Stimulated activated effector memory CD8-positive, alpha-beta T cell treated with anti-CD3 and anti-CD28 coated beads, Interleukin-12 subunit alpha, Interleukin-12 subunit beta, amount 100 ng/mL, for 72 hours (primary cell): ENCODE results near the gene HTR3B.

Source experiments
- ATAC-seq: fragments of 150-1000 bp; cut with Tn5 transposase; 2 replicates; pipeline ENCODE4 v1.10.0; 2021
- DNase-seq, 2 donors: peaks; one replicate each; pipeline ENCODE4 v3.0.0; 2021 to 2022; ENCODE audit warnings: low spot score in 2 of 2
- H3K27ac Mint-ChIP-seq: one replicate; pipeline ENCODE4 v1.8.0; 2022; ENCODE audit warnings: mild to moderate bottlenecking, mixed read lengths
- H3K36me3 Mint-ChIP-seq: one replicate; pipeline ENCODE4 v1.8.0; 2022; ENCODE audit warnings: mild to moderate bottlenecking, mixed read lengths
- H3K4me1 Mint-ChIP-seq: one replicate; pipeline ENCODE4 v1.8.0; 2022; ENCODE audit warnings: mixed read lengths
- H3K4me3 Mint-ChIP-seq: one replicate; pipeline ENCODE4 v1.8.0; 2022; ENCODE audit warnings: mild to moderate bottlenecking, mixed read lengths
- H3K9me3 Mint-ChIP-seq: one replicate; pipeline ENCODE4 v1.8.0; 2022; ENCODE audit warnings: mixed read lengths

Gene HTR3B

DNA sequence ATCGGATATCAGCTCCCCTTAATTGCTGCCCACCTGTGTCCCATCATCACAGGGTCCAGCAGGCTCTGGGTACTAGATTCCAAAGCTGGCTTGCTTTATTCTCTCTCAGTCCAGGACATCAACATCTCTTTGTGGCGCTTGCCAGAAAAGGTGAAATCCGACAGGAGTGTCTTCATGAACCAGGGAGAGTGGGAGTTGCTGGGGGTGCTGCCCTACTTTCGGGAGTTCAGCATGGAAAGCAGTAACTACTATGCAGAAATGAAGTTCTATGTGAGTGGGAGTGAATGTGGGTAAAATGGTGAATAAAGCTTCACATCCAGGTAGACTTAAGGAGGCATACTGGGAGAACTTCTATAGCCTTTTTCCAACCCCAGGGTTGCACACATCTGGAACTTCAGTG, 81.3 kb downstream of the HTR3B start:
- Mint-ChIP-seq H3K9me3 (no peaks in the 10 kb centered on the region), H3K4me1 (no peaks in the 10 kb centered on the region), H3K36me3 (no peaks in the 10 kb centered on the region), H3K27ac (no peak overlapping the region), H3K4me3 (no peak overlapping the region)
- DNase-seq (no peak), ATAC-seq (no peak)

DNA sequence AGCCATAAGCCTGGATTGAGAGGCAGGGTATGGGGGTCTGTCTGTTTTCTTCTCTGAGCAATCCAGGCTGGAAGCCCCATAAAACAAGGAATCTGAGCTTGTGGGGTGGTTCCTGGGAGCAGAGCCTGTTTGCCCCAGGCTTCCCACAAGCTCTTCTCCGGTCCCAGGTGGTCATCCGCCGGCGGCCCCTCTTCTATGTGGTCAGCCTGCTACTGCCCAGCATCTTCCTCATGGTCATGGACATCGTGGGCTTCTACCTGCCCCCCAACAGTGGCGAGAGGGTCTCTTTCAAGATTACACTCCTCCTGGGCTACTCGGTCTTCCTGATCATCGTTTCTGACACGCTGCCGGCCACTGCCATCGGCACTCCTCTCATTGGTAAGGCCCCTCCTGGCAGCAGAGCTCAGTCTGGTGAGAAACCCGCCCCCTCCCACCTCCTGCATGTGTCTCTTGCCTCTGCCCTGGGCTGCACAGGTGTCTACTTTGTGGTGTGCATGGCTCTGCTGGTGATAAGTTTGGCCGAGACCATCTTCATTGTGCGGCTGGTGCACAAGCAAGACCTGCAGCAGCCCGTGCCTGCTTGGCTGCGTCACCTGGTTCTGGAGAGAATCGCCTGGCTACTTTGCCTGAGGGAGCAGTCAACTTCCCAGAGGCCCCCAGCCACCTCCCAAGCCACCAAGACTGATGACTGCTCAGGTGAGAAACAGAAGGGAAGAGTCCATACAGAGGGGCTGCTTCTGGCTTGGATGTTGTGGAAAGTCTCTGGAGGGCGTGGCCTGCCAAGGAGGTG, 82.0 kb downstream of the HTR3B start:
- H3K4me3 Mint-ChIP-seq, result no peak overlapping the region
- H3K4me1 Mint-ChIP-seq, result no peaks in the 10 kb centered on the region
- ATAC-seq, result no peak
- DNase-seq, result no peak
- H3K9me3 Mint-ChIP-seq, result no peaks in the 10 kb centered on the region
- no peak overlapping the region for H3K27ac Mint-ChIP-seq
- H3K36me3 Mint-ChIP-seq, result no peaks in the 10 kb centered on the region

DNA sequence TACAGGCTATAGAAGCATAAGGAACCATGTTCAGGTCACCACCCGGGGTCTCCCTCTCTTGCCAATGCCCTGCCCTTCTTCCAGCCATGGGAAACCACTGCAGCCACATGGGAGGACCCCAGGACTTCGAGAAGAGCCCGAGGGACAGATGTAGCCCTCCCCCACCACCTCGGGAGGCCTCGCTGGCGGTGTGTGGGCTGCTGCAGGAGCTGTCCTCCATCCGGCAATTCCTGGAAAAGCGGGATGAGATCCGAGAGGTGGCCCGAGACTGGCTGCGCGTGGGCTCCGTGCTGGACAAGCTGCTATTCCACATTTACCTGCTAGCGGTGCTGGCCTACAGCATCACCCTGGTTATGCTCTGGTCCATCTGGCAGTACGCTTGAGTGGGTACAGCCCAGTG, 84.8 kb downstream of the HTR3B start:
- DNase-seq (no peak), ATAC-seq (no peak)
- no peaks in the 10 kb centered on the region for H3K4me1 Mint-ChIP-seq
- no peaks in the 10 kb centered on the region for H3K9me3 Mint-ChIP-seq
- no peak overlapping the region for H3K4me3 Mint-ChIP-seq
- H3K36me3 Mint-ChIP-seq, result no peaks in the 10 kb centered on the region
- H3K27ac Mint-ChIP-seq, result no peak overlapping the region

DNA sequence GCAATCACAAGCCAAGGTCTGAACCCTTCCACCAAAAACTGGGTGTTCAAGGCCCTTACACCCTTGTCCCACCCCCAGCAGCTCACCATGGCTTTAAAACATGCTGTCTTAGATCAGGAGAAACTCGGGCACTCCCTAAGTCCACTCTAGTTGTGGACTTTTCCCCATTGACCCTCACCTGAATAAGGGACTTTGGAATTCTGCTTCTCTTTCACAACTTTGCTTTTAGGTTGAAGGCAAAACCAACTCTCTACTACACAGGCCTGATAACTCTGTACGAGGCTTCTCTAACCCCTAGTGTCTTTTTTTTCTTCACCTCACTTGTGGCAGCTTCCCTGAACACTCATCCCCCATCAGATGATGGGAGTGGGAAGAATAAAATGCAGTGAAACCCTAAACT, 85.3 kb downstream of the HTR3B start:
- Mint-ChIP-seq H3K4me3 (no peak overlapping the region), H3K36me3 (no peaks in the 10 kb centered on the region), H3K9me3 (no peaks in the 10 kb centered on the region), H3K27ac (no peak overlapping the region), H3K4me1 (no peaks in the 10 kb centered on the region)
- no peak for ATAC-seq
- DNase-seq, result no peak

DNA sequence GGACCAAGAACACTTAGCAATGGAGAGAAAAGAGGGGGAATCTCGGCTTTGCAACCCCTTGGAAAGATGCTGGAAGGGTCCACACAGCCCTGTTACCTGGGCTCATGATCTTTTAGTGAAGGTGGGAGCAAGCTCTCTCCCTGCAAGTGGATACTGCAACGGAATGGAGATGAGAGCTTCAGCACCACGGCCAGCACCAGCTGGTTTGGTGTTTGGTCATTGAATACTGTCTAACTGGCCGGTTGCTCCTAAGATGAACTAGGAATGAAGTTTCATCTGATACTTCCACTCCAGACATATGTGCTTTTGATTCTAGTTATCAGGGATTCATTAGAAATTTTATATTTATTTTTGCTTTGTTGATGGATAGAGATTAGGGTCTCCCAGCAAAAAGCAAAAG, 86.6 kb downstream of the HTR3B start:
- Mint-ChIP-seq H3K36me3 (no peaks in the 10 kb centered on the region), H3K4me3 (no peak overlapping the region), H3K27ac (no peak overlapping the region), H3K4me1 (no peaks in the 10 kb centered on the region), H3K9me3 (no peaks in the 10 kb centered on the region)
- DNase-seq, result no peak
- no peak for ATAC-seq

DNA sequence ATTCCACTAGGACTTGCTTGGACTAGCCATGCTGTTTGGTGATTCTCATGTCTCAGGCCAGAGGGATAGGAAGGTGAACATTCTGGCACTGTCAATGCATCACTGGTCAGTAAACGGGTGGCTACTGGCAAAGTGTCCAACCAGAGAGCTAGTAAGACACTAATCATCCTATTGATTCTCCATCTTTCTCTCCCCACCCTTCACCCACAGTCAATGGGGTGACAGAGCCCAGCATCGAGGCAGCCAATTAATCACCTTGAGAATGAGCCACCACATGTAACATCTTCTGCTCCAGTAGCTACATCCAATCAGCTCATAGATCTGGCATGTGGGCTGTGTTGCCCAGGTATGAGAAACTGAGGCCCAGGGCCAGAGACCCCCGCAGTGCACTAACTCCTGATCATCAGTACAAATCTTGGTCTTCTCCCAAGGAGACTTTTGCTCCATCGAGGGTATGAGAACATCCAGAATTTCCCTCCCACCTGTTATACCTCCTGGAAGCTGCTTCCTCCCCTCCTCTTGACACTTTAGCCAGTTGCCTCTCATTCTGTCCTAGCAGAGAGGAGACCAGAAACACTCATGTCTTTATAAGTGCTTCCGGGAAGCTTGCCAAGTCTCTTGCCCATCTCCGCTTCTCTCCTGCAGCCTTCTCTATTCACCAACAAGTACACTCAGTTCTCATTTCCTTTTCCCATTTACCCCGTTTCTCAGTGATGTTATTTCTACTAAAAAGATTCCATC, 87.3 kb downstream of the HTR3B start:
- Mint-ChIP-seq H3K4me3 (no peak overlapping the region), H3K27ac (no peak overlapping the region), H3K4me1 (no peaks in the 10 kb centered on the region), H3K9me3 (no peaks in the 10 kb centered on the region), H3K36me3 (no peaks in the 10 kb centered on the region)
- ATAC-seq (no peak), DNase-seq (no peak)

DNA sequence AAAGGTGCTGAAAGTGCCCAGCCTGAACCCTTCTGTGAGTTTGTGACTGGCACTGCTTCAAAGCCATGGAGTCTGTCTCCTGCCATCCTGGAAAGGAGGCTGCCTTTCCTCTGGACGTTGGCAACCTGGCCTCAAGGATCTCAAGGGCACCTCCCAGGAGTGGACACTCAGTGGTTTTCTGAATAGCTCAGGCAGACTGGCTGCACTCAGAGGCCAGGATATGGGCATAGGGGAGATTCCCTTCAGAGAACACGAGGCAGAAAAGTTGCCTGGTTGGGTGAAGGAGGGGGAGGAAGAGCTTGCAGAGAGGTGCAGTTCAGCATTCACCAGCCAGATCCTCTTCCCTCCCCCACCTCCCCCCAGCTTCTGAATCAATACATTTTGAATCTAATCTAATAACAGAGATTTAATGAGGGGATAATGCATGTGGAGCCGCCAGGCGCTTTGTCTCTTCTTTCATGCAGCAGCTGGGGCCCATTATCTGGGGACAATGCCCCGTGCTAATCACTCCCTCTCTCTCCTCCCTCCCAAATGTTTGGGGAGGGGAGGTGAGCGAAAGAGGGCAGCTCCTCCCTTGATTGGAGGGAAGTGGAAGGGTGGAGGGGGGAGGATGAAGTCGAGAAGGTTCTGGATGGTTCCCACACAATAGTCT, 88.0 kb downstream of the HTR3B start:
- no peak for ATAC-seq
- Mint-ChIP-seq H3K27ac (no peak overlapping the region), H3K9me3 (no peaks in the 10 kb centered on the region), H3K4me1 (no peaks in the 10 kb centered on the region), H3K4me3 (no peak overlapping the region), H3K36me3 (no peaks in the 10 kb centered on the region)
- no peak for DNase-seq

DNA sequence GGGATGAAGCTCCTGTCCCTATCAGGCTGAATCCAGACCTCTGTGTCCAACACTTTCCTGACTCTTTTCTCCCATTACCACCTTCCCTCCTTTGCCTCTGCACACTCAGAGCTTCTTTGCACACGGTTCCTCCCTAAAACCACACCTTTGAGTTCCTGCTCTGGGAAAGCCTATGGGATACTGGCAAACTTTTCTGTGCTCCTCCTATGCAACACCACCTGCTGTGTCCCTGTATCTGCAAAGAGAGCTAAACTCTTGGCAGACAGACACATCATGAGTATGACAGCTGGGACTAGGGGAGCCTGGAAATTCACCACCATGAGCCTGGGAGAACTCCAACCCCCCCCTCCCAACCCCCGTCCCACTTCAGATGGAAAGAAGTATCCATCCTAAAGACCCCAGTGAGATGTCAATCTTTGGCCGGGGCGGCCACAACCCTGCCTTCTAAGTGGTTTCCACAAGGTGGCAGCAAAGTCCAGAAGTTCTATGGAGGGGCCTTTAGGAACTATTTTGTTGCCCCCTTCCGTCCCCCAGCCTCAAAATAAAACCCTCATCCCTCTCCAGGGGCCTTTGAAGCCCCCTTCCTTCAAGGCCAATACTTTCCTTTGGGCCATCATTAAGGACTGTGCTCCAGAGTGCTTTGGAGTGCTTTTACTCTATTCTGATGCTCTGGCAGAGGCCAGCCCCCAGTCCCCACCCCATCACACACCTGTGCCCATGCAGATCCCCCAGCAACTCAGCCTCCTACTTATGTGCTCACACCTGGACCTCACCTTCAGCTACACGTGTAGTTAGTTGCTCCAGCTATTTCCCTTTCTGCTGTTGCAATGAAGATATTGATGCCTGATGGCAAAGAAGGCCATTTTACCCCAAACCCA, 89.7 kb downstream of the HTR3B start:
- no peak for ATAC-seq
- Mint-ChIP-seq H3K4me1 (no peaks in the 10 kb centered on the region), H3K4me3 (no peak overlapping the region)

More for the DNA sequence above, 89.7 kb downstream of the HTR3B start:
- DNase-seq, result peak; percentile 18 to 55
- Mint-ChIP-seq H3K9me3 (no peaks in the 10 kb centered on the region), H3K36me3 (no peaks in the 10 kb centered on the region), H3K27ac (no peak overlapping the region)
